ACC112 (cell line): ENCODE results near the gene CD101.
A peak's percentile ranks its signal among the peaks of the same experiment; 100 is the strongest.

ENCODE experiments used
- H2AFZ ChIP-seq: fragments of 200-600 bp; sonication (generic); one replicate; pipeline ENCODE4 v1.6.0; 2017; ENCODE audit warnings: antibody characterized with exemption, low read length; ENCODE audit not compliant: unreplicated experiment
- H3K27ac ChIP-seq: fragments of 200-600 bp; sonication (generic); 2 replicates; pipeline ENCODE4 v1.5.1; 2014; ENCODE audit warnings: low read depth, mild to moderate bottlenecking, antibody characterized with exemption, low read length, moderate library complexity
- H3K27me3 ChIP-seq: fragments of 200-600 bp; sonication (generic); 2 replicates; pipeline ENCODE4 v1.6.1; 2014; ENCODE audit warnings: mild to moderate bottlenecking, antibody characterized with exemption, low read length, moderate library complexity, mixed read lengths; ENCODE audit not compliant: insufficient read depth
- H3K36me3 ChIP-seq: fragments of 200-600 bp; sonication (generic); 2 replicates; pipeline ENCODE4 v1.6.1; 2016; ENCODE audit warnings: mild to moderate bottlenecking, antibody characterized with exemption, low read length, moderate library complexity, mixed read lengths; ENCODE audit not compliant: insufficient read depth
- H3K4me1 ChIP-seq: fragments of 200-600 bp; sonication (generic); one replicate; pipeline ENCODE4 v1.6.1; 2016; ENCODE audit warnings: low read length, mixed read lengths; ENCODE audit not compliant: insufficient read depth, unreplicated experiment, control insufficient read depth
- H3K4me3 ChIP-seq: fragments of 200-600 bp; sonication (generic); 2 replicates; pipeline ENCODE4 v1.5.1; 2014; ENCODE audit warnings: mild to moderate bottlenecking, low read depth, low read length
- H3K79me2 ChIP-seq: fragments of 200-600 bp; sonication (generic); one replicate; pipeline ENCODE4 v1.6.0; 2016; ENCODE audit warnings: low read length; ENCODE audit not compliant: control insufficient read depth, unreplicated experiment, insufficient read depth

Gene CD101

GRCh38 chr1:117001254-117001927, at the start of gene CD101:
TSS of gene CD101 (plus strand) at chr1:117001760. CDS start at chr1:117001818, 58 bp downstream.
- Histone ChIP-seq H3K27ac (no peak within 1 kb of the TSS), H3K79me2 (no peaks in the 10 kb centered on the region), H3K4me1 (peaks cover 20% of the 10 kb centered on the region), H2AFZ (no peak within 1 kb of the TSS), H3K36me3 (no peaks in the 10 kb centered on the region), H3K27me3 (no peaks in the 10 kb centered on the region), H3K4me3 (no peak within 1 kb of the TSS)

GRCh38 chr1:116952738-116953275, 48.8 kb upstream of the CD101 start:
- no peak overlapping the region for H3K27ac ChIP-seq
- no peak overlapping the region for H3K4me3 ChIP-seq
- H3K36me3 ChIP-seq = peaks cover 6% of the 10 kb centered on the region
- no peak overlapping the region for H2AFZ ChIP-seq
- H3K27me3 ChIP-seq = no peaks in the 10 kb centered on the region
- peaks cover 17% of the 10 kb centered on the region for H3K4me1 ChIP-seq
- H3K79me2 ChIP-seq = no peaks in the 10 kb centered on the region

- Histone ChIP-seq H3K4me1 (peaks cover 17% of the 10 kb centered on the region), H2AFZ (no peak overlapping the region), H3K36me3 (peaks cover 2% of the 10 kb centered on the region), H3K27ac (no peak overlapping the region), H3K27me3 (no peaks in the 10 kb centered on the region), H3K79me2 (no peaks in the 10 kb centered on the region), H3K4me3 (no peak overlapping the region)
Observed at GRCh38 chr1:116954440-116954839, 47.1 kb upstream of the CD101 start.

DNA sequence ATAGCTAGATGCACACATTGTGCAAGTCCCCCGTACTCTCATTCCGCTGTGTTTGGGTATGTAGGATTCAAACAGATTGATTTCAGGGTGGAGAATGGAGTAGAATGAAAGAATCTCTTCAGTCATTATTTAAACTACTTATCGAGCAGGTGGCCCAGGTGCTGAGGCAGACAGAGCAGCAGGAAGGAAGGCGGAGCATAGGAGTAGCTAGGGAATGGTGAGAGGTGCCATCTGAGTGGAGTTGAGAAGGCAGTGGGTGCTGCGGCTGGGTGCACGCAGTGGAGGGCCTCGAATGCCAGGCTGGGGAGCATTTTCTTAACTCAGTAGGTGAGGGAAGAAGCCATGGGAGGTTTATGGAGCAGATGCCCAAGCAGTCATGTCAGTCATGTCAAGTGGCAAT, 45.2 kb upstream of the CD101 start:
- no peak overlapping the region for H3K27ac ChIP-seq
- peaks cover 5% of the 10 kb centered on the region for H3K4me1 ChIP-seq
- H3K36me3 ChIP-seq = peaks cover 3% of the 10 kb centered on the region
- H3K4me3 ChIP-seq = no peak overlapping the region
- no peaks in the 10 kb centered on the region for H3K27me3 ChIP-seq
- no peaks in the 10 kb centered on the region for H3K79me2 ChIP-seq
- H2AFZ ChIP-seq = no peak overlapping the region

DNA sequence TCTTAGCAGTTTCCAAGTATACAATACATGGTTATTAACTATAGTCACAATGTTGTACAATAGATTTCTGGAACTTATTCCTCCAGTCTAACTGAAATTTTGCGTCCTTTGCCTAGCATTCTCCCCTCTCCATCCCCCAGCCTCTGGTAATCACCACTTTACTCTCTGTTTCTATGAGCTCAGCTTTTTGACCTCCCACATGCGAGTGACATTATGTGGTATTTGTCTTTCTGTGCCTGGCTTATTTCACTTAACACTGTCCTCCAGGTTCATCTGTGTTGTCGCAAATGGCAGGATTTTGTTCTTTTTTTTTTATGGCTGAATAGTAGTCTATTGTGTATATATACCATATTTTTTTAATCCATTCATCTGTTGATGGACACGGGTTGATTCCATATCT, 43.9 kb upstream of the CD101 start:
- H3K4me3 ChIP-seq = no peak overlapping the region

GRCh38 chr1:116958110-116958509, 43.5 kb upstream of the CD101 start:
- Histone ChIP-seq H3K4me1 (no peaks in the 10 kb centered on the region), H3K27me3 (no peaks in the 10 kb centered on the region), H3K79me2 (no peaks in the 10 kb centered on the region), H3K36me3 (peaks cover 4% of the 10 kb centered on the region), H3K4me3 (no peak overlapping the region), H3K27ac (no peak overlapping the region), H2AFZ (no peak overlapping the region)

More for the DNA sequence above, 43.9 kb upstream of the CD101 start:
- no peak overlapping the region for H3K27ac ChIP-seq
- no peaks in the 10 kb centered on the region for H3K79me2 ChIP-seq
- no peak overlapping the region for H2AFZ ChIP-seq
- no peaks in the 10 kb centered on the region for H3K27me3 ChIP-seq
- no peaks in the 10 kb centered on the region for H3K4me1 ChIP-seq
- peaks cover 4% of the 10 kb centered on the region for H3K36me3 ChIP-seq

DNA sequence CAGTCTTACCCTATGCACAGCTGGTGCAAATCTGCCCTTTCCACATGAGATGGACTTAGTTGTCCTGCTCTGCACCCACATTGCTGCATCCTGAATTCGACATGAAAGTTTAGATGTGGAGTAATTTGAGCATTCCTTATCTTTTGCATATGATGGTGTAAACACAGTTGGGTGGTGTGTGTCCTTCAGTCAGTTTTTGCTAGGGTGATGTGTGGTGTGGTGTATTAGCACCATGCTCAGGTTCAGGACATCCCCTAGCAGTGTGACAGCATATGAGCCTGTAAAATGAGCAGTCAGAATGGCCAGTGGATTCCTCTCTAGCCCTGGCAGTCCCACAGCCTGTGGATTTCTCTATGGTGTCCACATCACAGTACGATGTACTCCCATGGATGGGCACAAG, 42.6 kb upstream of the CD101 start:
- no peak overlapping the region for H2AFZ ChIP-seq
- no peaks in the 10 kb centered on the region for H3K27me3 ChIP-seq

GRCh38 chr1:116961606-116962005, 40.0 kb upstream of the CD101 start:
- Histone ChIP-seq H3K27me3 (no peaks in the 10 kb centered on the region), H3K4me3 (no peak overlapping the region), H3K4me1 (peaks cover 4% of the 10 kb centered on the region), H3K79me2 (no peaks in the 10 kb centered on the region), H3K36me3 (peaks cover 6% of the 10 kb centered on the region; the same call in 1 of the 2 replicates), H2AFZ (no peak overlapping the region), H3K27ac (no peak overlapping the region)

More for the DNA sequence above, 42.6 kb upstream of the CD101 start:
- Histone ChIP-seq H3K4me1 (no peaks in the 10 kb centered on the region), H3K27ac (no peak overlapping the region), H3K36me3 (peaks cover 4% of the 10 kb centered on the region), H3K79me2 (no peaks in the 10 kb centered on the region), H3K4me3 (no peak overlapping the region)

- Histone ChIP-seq H2AFZ (no peak overlapping the region), H3K36me3 (peaks cover 18% of the 10 kb centered on the region; the same call in 1 of the 2 replicates), H3K4me3 (no peak overlapping the region), H3K79me2 (no peaks in the 10 kb centered on the region), H3K27me3 (no peaks in the 10 kb centered on the region), H3K27ac (no peak overlapping the region), H3K4me1 (peaks cover 4% of the 10 kb centered on the region)
Observed at GRCh38 chr1:116962987-116963639, 38.4 kb upstream of the CD101 start.

DNA sequence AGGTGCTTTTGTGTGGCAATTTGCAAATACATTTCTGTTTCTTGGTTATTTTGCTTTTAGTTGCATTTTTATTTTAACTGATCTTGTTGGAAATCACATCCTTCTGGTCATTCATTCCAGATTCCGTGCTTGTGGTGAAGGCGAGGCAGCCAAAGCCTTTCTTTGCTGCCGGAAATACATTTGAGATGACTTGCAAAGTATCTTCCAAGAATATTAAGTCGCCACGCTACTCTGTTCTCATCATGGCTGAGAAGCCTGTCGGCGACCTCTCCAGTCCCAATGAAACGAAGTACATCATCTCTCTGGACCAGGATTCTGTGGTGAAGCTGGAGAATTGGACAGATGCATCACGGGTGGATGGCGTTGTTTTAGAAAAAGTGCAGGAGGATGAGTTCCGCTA, 34.8 kb upstream of the CD101 start:
- Histone ChIP-seq H3K27ac (peak overlapping the region; percentile 54), H3K4me3 (no peak overlapping the region), H3K27me3 (no peaks in the 10 kb centered on the region), H3K79me2 (no peaks in the 10 kb centered on the region), H3K4me1 (peaks cover 9% of the 10 kb centered on the region), H2AFZ (no peak overlapping the region), H3K36me3 (peaks cover 19% of the 10 kb centered on the region; the same call in 1 of the 2 replicates)

GRCh38 chr1:116968724-116969123, 32.8 kb upstream of the CD101 start:
- Histone ChIP-seq H3K79me2 (no peaks in the 10 kb centered on the region), H3K4me1 (peaks cover 22% of the 10 kb centered on the region), H3K27me3 (no peaks in the 10 kb centered on the region), H3K4me3 (no peak overlapping the region), H3K27ac (no peak overlapping the region), H3K36me3 (peaks cover 20% of the 10 kb centered on the region; the same call in 1 of the 2 replicates), H2AFZ (no peak overlapping the region)
